H1 (cell line): ENCODE data around the gene CHST11. TPM values are rescaled to one million over a fixed set of nuclear protein-coding genes. Genes with fewer than 3 reads are reported as not detected.

Experiments
- CTCF ChIA-PET: fragments of 300-600 bp; sonication (Branson Sonifier 250); formaldehyde crosslinking; loops from one replicate; lab custom pipeline; 2021; ENCODE audit not compliant: partially characterized antibody; lab: Charles Lee
- POLR2A ChIA-PET: fragments of 300-600 bp; sonication (Branson Sonifier 250); formaldehyde crosslinking; loops from one replicate; lab custom pipeline; 2021; ENCODE audit warnings: inconsistent platforms; ENCODE audit not compliant: partially characterized antibody; lab: Charles Lee
- DNase-seq, 2 experiments: peaks; one replicate each; pipeline versions ENCODE4 v3.0.0 to v3.0.0-alpha.2; 2010 to 2022; ENCODE audit warnings: low spot score in 2 of 2, low read depth in 1 of 2, mixed read lengths in 1 of 2
- FAIRE-seq: peaks from 2 replicates; lab custom pipeline; 2011; peaks lifted over from hg19 to GRCh38; lab: Jason Lieb, UNC
- H2AFZ ChIP-seq: 2 replicates; pipeline ENCODE4 v1.8.1; 2012; ENCODE audit warnings: low read length, inconsistent platforms
- H2AK5ac ChIP-seq: 2 replicates; pipeline ENCODE4 v1.6.1; 2013; ENCODE audit warnings: low read depth, low read length
- H2BK120ac ChIP-seq: replicated peaks from 2 replicates; pipeline ENCODE3; 2013; ENCODE audit warnings: low read depth, low read length, inconsistent platforms
- H2BK12ac ChIP-seq: 2 replicates; pipeline ENCODE4 v1.6.1; 2013; ENCODE audit warnings: low read depth, low read length
- H2BK15ac ChIP-seq: 2 replicates; pipeline ENCODE4 v1.6.1; 2013; ENCODE audit warnings: low read length
- H2BK20ac ChIP-seq: 2 replicates; pipeline ENCODE4 v1.6.1; 2013; ENCODE audit warnings: low read length
- H2BK5ac ChIP-seq: 2 replicates; pipeline ENCODE4 v1.6.1; 2013; ENCODE audit warnings: low read depth, low read length
- H3K14ac ChIP-seq: 2 replicates; pipeline ENCODE4 v1.6.1; 2013; ENCODE audit warnings: inconsistent platforms; ENCODE audit not compliant: insufficient read length
- H3K18ac ChIP-seq: 2 replicates; pipeline ENCODE4 v1.6.1; 2013; ENCODE audit warnings: low read length; ENCODE audit errors: extremely low read depth
- H3K23ac ChIP-seq: 2 replicates; pipeline ENCODE4 v1.6.1; 2013; ENCODE audit warnings: inconsistent platforms; ENCODE audit not compliant: insufficient read length
- H3K23me2 ChIP-seq: 2 replicates; pipeline ENCODE4 v1.6.1; 2013; ENCODE audit warnings: low read depth, low read length
- H3K27ac ChIP-seq: 2 replicates; pipeline ENCODE4 v1.6.1; 2011; ENCODE audit warnings: low read depth, low read length, inconsistent platforms
- H3K27me3 ChIP-seq, 4 experiments: replicated peaks in 1 of 4; 1 replicate in 1 of 4; 2 replicates in 3 of 4; pipeline versions ENCODE4 v1.6.1 to v1.8.1; 2011 to 2013; ENCODE audit warnings: low read length in 3 of 4, mild to moderate bottlenecking in 3 of 4, inconsistent platforms in 2 of 4, mixed read lengths in 2 of 4, moderate library complexity in 1 of 4; ENCODE audit not compliant: control insufficient read depth in 3 of 4, insufficient read depth in 3 of 4; ENCODE audit errors: extremely low read depth in 1 of 4
- H3K36me3 ChIP-seq, 4 experiments: 2 replicates each; pipeline versions ENCODE4 v1.6.1 to v1.8.1; 2011 to 2013; ENCODE audit warnings: mild to moderate bottlenecking in 4 of 4, low read length in 3 of 4, moderate library complexity in 2 of 4, control low read depth in 1 of 4, inconsistent platforms in 1 of 4; ENCODE audit not compliant: insufficient read depth in 4 of 4, control insufficient read depth in 2 of 4
- H3K4ac ChIP-seq: replicated peaks from 2 replicates; pipeline ENCODE3; 2013; ENCODE audit warnings: low read length, low read depth, mixed read lengths, inconsistent platforms; ENCODE audit not compliant: insufficient read length
- H3K4me1 ChIP-seq, 4 experiments: replicated peaks in 1 of 4; 1 replicate in 1 of 4; 2 replicates in 3 of 4; pipeline versions ENCODE4 v1.6.1 to v1.8.1; 2011 to 2013; ENCODE audit warnings: low read length in 3 of 4, inconsistent platforms in 2 of 4, mixed read lengths in 1 of 4; ENCODE audit not compliant: insufficient read depth in 4 of 4, control insufficient read depth in 3 of 4
- H3K4me2 ChIP-seq, 2 experiments: 2 replicates each; pipeline versions ENCODE4 v1.6.1 to v1.8.1; 2011 to 2013; ENCODE audit warnings: low read depth in 2 of 2, low read length in 2 of 2, control low read depth in 1 of 2, inconsistent platforms in 1 of 2, mild to moderate bottlenecking in 1 of 2; ENCODE audit not compliant: insufficient read depth in 1 of 2
- H3K4me3 ChIP-seq, 4 experiments: fragments of 200-600, 300-600 bp in 1 of 4; sonication (generic), shearing (Covaris generic), sonication (Bioruptor Twin) in 1 of 4; 2 replicates each; pipeline versions ENCODE4 v1.5.1 to v1.8.1; 2011 to 2016; ENCODE audit warnings: low read length in 4 of 4, low read depth in 3 of 4, control low read depth in 2 of 4, inconsistent platforms in 2 of 4, mild to moderate bottlenecking in 2 of 4, mixed read lengths in 1 of 4, moderate library complexity in 1 of 4; ENCODE audit not compliant: insufficient read depth in 2 of 4; ENCODE audit errors: extremely low read depth in 1 of 4
- H3K56ac ChIP-seq: replicated peaks from 2 replicates; pipeline ENCODE3; 2013; ENCODE audit warnings: low read depth, mild to moderate bottlenecking, mixed read lengths, low read length, inconsistent platforms; ENCODE audit not compliant: insufficient read length
- H3K79me1 ChIP-seq: 2 replicates; pipeline ENCODE4 v1.6.1; 2013; ENCODE audit warnings: low read depth, low read length, control low read depth
- H3K79me2 ChIP-seq, 2 experiments: 2 replicates each; pipeline versions ENCODE4 v1.6.1 to v1.8.1; 2012 to 2013; ENCODE audit warnings: low read length in 2 of 2, mild to moderate bottlenecking in 2 of 2, inconsistent platforms in 1 of 2; ENCODE audit not compliant: insufficient read depth in 2 of 2, control insufficient read depth in 1 of 2
- H3K9ac ChIP-seq, 4 experiments: replicated peaks in 1 of 4; 1 replicate in 1 of 4; 2 replicates in 3 of 4; pipeline versions ENCODE4 v1.6.1 to v1.8.1; 2011 to 2013; ENCODE audit warnings: low read depth in 3 of 4, low read length in 3 of 4, control low read depth in 2 of 4, mild to moderate bottlenecking in 2 of 4, moderate library complexity in 2 of 4, inconsistent platforms in 1 of 4; ENCODE audit errors: extremely low read depth in 1 of 4
- H3K9me3 ChIP-seq, 2 experiments: 2 replicates each; pipeline versions ENCODE4 v1.6.1 to v1.8.1; 2012 to 2013; ENCODE audit warnings: mild to moderate bottlenecking in 2 of 2, moderate library complexity in 2 of 2, control low read depth in 1 of 2, inconsistent platforms in 1 of 2, low read depth in 1 of 2, low read length in 1 of 2, mixed read lengths in 1 of 2; ENCODE audit not compliant: insufficient read depth in 2 of 2
- H4K20me1 ChIP-seq, 2 experiments: replicated peaks in 1 of 2; 2 replicates each; pipeline versions ENCODE3 to v1.8.1; 2011 to 2013; ENCODE audit warnings: inconsistent platforms in 2 of 2, low read length in 2 of 2, mild to moderate bottlenecking in 1 of 2; ENCODE audit not compliant: insufficient read depth in 2 of 2, control insufficient read depth in 1 of 2
- H4K5ac ChIP-seq: 2 replicates; pipeline ENCODE4 v1.6.1; 2013; ENCODE audit warnings: low read length, low read depth, mixed read lengths, inconsistent platforms; ENCODE audit not compliant: insufficient read length
- H4K8ac ChIP-seq: 2 replicates; pipeline ENCODE4 v1.8.0; 2013; ENCODE audit warnings: mild to moderate bottlenecking, moderate library complexity, low read length, inconsistent platforms; ENCODE audit not compliant: insufficient read depth; ENCODE audit errors: extremely low read depth
- H4K91ac ChIP-seq: replicated peaks from 2 replicates; pipeline ENCODE3; 2013; ENCODE audit warnings: low read length, mixed read lengths, inconsistent platforms; ENCODE audit not compliant: insufficient read length
- RNF2 ChIP-seq: fragments of 200-900, 300-1000 bp; sonication (generic); IDR thresholded peaks from 2 replicates; pipeline ENCODE4 v1.7.1; 2016; ENCODE audit warnings: borderline replicate concordance, low read depth, mild to moderate bottlenecking, antibody characterized with exemption, low read length; ENCODE audit not compliant: poor library complexity, severe bottlenecking; ENCODE audit errors: missing control alignments
- TAF7 ChIP-seq: optimal IDR thresholded peaks from 2 replicates; pipeline ENCODE3; 2011; ENCODE audit warnings: low read depth, mild to moderate bottlenecking, inconsistent platforms, low read length, moderate library complexity, borderline replicate concordance
- WGBS, 2 experiments: shearing (Covaris generic) in 1 of 2; methylation state at CpG; one replicate each; pipeline versions ENCODE4 v1.1.6 to v1.1.7; 2013 to 2015; ENCODE audit warnings: low lambda C conversion rate in 2 of 2, mixed read lengths in 2 of 2, inconsistent platforms in 1 of 2, low coverage in 1 of 2, missing lambda C conversion rate in 1 of 2; ENCODE audit not compliant: insufficient replicate concordance in 2 of 2, insufficient coverage in 1 of 2, insufficient read length in 1 of 2; ENCODE audit errors: extremely low coverage in 1 of 2, missing lambda C conversion rate in 1 of 2; 5-methylcytosine and 5-hydroxymethylcytosine counted together
- polyA plus RNA-seq, 7 experiments: library from polyadenylated mRNA; depleted of rRNA in 3 of 7; stranded (reverse) in 5 of 7; unstranded in 2 of 7; fragments of >200 nt in 5 of 7; fragments of 200-250 nt in 2 of 7; gene quantifications; 1 replicate in 5 of 7; 2 replicates in 1 of 7; 4 replicates in 1 of 7; pipeline versions ENCODE4 v1.2.1 to v1.2.3, GENCODE V29; 2011 to 2013; ENCODE audit warnings: missing spikeins in 2 of 7, mixed read lengths in 2 of 7
- total RNA-seq: library from RNA; stranded (reverse); fragmentation: NEBNext Ultra II Directional; extraction: Animal tissue kit (Norgen Biotek cat#: 25700); gene quantifications from 2 replicates; pipeline ENCODE4 v1.2.1, GENCODE V29; 2021

Gene CHST11
- total and polyA plus RNA-seq, 2 of the 8 experiments (the other 6 are each of a cell fraction or from before 2014, with no cell fraction given), result 14.4 to 20.8 TPM

DNA sequence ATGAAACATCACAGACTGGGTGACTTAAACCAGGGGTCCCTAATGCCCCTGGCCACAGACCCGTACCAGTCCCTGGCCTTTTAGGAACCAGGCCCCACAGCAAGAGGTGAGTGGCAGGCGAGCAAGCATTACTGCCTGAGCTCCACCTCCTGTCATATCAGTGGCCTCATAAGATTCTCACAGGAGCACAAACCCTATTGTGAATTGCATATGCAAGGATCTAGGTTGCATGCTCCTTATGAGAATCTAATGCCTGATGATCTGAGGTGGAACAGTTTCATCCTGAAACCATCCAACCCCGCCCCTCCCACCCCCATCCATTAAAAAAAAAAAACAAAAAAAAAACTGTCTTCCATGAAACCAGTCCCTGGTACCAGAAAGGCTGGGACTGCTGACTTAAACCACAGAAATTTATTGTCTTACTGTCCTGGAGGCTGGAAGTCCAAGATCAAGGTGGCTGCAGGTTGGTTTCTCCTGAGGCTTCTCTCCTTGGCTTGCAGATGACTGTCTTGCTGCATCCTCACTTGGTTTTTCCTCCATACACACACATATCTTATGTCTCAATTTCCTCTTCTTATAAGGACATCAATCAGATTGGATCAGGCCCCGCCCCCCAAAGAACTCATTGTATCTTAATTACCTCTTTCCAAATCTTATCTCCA lies 235.9 kb downstream of the CHST11 start:
- no peak overlapping the region for H2BK120ac ChIP-seq
- H3K9ac ChIP-seq, result no peak overlapping the region; a peak in 1 of 7 replicates
- no peaks in the 10 kb centered on the region for H3K36me3 ChIP-seq
- H3K79me1 ChIP-seq, result no peaks in the 10 kb centered on the region
- H3K4me1 ChIP-seq, result peaks cover 0 to 6% (median 2%) of the 10 kb centered on the region in 4 experiments; a peak in 2 of 7 replicates
- no peak for FAIRE-seq
- no peaks in the 10 kb centered on the region for H3K79me2 ChIP-seq
- no peak overlapping the region for H4K5ac ChIP-seq
- H3K23me2 ChIP-seq, result no peaks in the 10 kb centered on the region
- H3K4ac ChIP-seq, result no peak overlapping the region
- no peak overlapping the region for H4K8ac ChIP-seq
- POLR2A ChIA-PET, result no interaction called here
- 86% methylated on average over 4 of the region's 4 CpGs; no CpG with 5 or more reads in 1 of the 2 experiments for WGBS, 2 experiments
- H3K9me3 ChIP-seq, result peaks cover 3 to 6% of the 10 kb centered on the region in 2 experiments
- no peak overlapping the region for H2AFZ ChIP-seq
- no peak for TF ChIP-seq RNF2
- TF ChIP-seq TAF7, result no peak
- TF ChIP-seq, all 59 proteins: peak for 0
- DNase-seq, result no peak
- Histone ChIP-seq H2BK20ac (no peak overlapping the region), H3K56ac (no peak overlapping the region), H4K20me1 (peaks cover 0 to 2% of the 10 kb centered on the region in 2 experiments), H4K91ac (no peak overlapping the region), H3K4me3 (no peak overlapping the region), H3K23ac (no peak overlapping the region), H2BK12ac (no peak overlapping the region), H2AK5ac (no peak overlapping the region), H3K4me2 (no peak overlapping the region), H2BK15ac (no peak overlapping the region), H3K14ac (no peak overlapping the region), H3K27ac (no peak overlapping the region), H3K18ac (no peak overlapping the region), H3K27me3 (no peaks in the 10 kb centered on the region), H2BK5ac (no peak overlapping the region)
- CTCF ChIA-PET, result interaction anchor here (1.5 kb wide), 1 partner anchor 14 kb away, joined by 3 read pairs; no protein-coding TSS in a partner anchor
